Uterus (tissue), 2 donors: Measurements from ENCODE around the gene MRPL48.

ENCODE experiments used
- POLR2A ChIP-seq, 2 donors: fragments of 450-650 bp; IDR thresholded peaks; one replicate each; pipeline ENCODE4 v1.6.1; 2016; ENCODE audit warnings: antibody characterized with exemption in 2 of 2, mild to moderate bottlenecking in 1 of 2, moderate library complexity in 1 of 2
- TF ChIP-seq, protein P1 (sequence below), 4 experiments: fragments of 200-600 bp in 2 of 4; fragments of 450-650 bp in 2 of 4; sonication (generic) in 2 of 4; IDR thresholded peaks; one replicate each; pipeline ENCODE4 v1.5.1; 2016 to 2019; ENCODE audit warnings: antibody characterized with exemption in 4 of 4, mild to moderate bottlenecking in 2 of 4, moderate library complexity in 1 of 4

- TF ChIP-seq, protein P1, sequence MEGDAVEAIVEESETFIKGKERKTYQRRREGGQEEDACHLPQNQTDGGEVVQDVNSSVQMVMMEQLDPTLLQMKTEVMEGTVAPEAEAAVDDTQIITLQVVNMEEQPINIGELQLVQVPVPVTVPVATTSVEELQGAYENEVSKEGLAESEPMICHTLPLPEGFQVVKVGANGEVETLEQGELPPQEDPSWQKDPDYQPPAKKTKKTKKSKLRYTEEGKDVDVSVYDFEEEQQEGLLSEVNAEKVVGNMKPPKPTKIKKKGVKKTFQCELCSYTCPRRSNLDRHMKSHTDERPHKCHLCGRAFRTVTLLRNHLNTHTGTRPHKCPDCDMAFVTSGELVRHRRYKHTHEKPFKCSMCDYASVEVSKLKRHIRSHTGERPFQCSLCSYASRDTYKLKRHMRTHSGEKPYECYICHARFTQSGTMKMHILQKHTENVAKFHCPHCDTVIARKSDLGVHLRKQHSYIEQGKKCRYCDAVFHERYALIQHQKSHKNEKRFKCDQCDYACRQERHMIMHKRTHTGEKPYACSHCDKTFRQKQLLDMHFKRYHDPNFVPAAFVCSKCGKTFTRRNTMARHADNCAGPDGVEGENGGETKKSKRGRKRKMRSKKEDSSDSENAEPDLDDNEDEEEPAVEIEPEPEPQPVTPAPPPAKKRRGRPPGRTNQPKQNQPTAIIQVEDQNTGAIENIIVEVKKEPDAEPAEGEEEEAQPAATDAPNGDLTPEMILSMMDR (IDR thresholded peaks at IDR 0.05), result no peak
- no peak for TF ChIP-seq POLR2A (IDR thresholded peaks at IDR 0.05)
These were observed 72.5 kb downstream of the MRPL48 start for GRCh38 chr11:73860202-73860601.
